ENCODE data around the gene C5AR1. TPM values are rescaled to one million over a fixed set of nuclear protein-coding genes. Genes with fewer than 3 reads are reported as not detected.

Gene C5AR1
- total and polyA plus RNA-seq, 9 of the 15 experiments (the other 6 are each of a cell fraction or from before 2014, with no cell fraction given), result 0.06 to 1.6 (median 0.28) TPM; not detected in 3

- no peak for TF ChIP-seq PYGO2 (tag; IDR thresholded peaks at IDR 0.05)
- TF ChIP-seq HNRNPLL (IDR thresholded peaks at IDR 0.05; ENCODE audit: low read depth, low read length, poor library complexity, severe bottlenecking), result peak; percentile 13
- no peak for TF ChIP-seq CC2D1A (IDR thresholded peaks at IDR 0.05)
- TF ChIP-seq, protein P1, sequence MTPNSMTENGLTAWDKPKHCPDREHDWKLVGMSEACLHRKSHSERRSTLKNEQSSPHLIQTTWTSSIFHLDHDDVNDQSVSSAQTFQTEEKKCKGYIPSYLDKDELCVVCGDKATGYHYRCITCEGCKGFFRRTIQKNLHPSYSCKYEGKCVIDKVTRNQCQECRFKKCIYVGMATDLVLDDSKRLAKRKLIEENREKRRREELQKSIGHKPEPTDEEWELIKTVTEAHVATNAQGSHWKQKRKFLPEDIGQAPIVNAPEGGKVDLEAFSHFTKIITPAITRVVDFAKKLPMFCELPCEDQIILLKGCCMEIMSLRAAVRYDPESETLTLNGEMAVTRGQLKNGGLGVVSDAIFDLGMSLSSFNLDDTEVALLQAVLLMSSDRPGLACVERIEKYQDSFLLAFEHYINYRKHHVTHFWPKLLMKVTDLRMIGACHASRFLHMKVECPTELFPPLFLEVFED (CRISPR knock-in tag; conservative IDR thresholded peaks at IDR 0.05), result no peak
- no peak for TF ChIP-seq CHD1 (IDR thresholded peaks at IDR 0.05; ENCODE audit: low read length)
- TF ChIP-seq BACH1 (tag; IDR thresholded peaks at IDR 0.05), result 0 out of 2 replicates have a peak, but pooled peaks have one; percentile 17
- 0 out of 2 replicates have a peak, but pooled peaks have one; percentile 35 for TF ChIP-seq ZNF830 (CRISPR knock-in tag; IDR thresholded peaks at IDR 0.05)
- TF ChIP-seq MGA (IDR thresholded peaks at IDR 0.05), result peak; percentile 53; the same call in 1 of the 2 replicates
- TF ChIP-seq CLOCK (CRISPR knock-in tag; IDR thresholded peaks at IDR 0.05; ENCODE audit: borderline replicate concordance), result no peak
Measured at GRCh38 chr19:47272448-47273312, 37.0 kb upstream of the C5AR1 start (continued).

All from K562 (cell line).